GM23338 (cell line): ENCODE results near the gene GPR55. TPM values are rescaled to one million over a fixed set of nuclear protein-coding genes. Genes with fewer than 3 reads are reported as not detected.
A peak's percentile ranks its signal among the peaks of the same experiment; 100 is the strongest.

Experiments
- ATAC-seq: fragments of 200-7000 bp; cut with Tn5 transposase; 3 replicates; pipeline ENCODE4 v1.9.1; 2020
- DNase-seq: peaks from one replicate; pipeline ENCODE4 v3.0.0-alpha.2; 2015; ENCODE audit warnings: low spot score
- H2AFZ ChIP-seq: fragments of 200-600 bp; sonication (generic); 2 replicates; pipeline ENCODE4 v1.8.0; 2016; ENCODE audit warnings: antibody characterized with exemption, mild to moderate bottlenecking, moderate library complexity
- H3F3A ChIP-seq: fragments of 200-600 bp; sonication (generic); replicated peaks from 2 replicates; pipeline ENCODE4 v1.8.0; 2017; ENCODE audit warnings: antibody characterized with exemption, mixed run types, low read depth
- H3K27ac ChIP-seq: fragments of 200-600 bp; sonication (generic); 2 replicates; pipeline ENCODE4 v1.6.1; 2016; ENCODE audit warnings: low read depth
- H3K27me3 ChIP-seq: fragments of 200-600 bp; sonication (generic); 2 replicates; pipeline ENCODE4 v1.8.0; 2016; ENCODE audit warnings: mild to moderate bottlenecking, mixed run types, moderate library complexity; ENCODE audit not compliant: insufficient read depth
- H3K36me3 ChIP-seq: fragments of 200-600 bp; sonication (generic); 2 replicates; pipeline ENCODE4 v1.8.0; 2016; ENCODE audit warnings: mild to moderate bottlenecking; ENCODE audit not compliant: insufficient read depth
- H3K4me1 ChIP-seq: fragments of 200-600 bp; sonication (generic); 2 replicates; pipeline ENCODE4 v1.8.0; 2016; ENCODE audit warnings: mild to moderate bottlenecking, moderate library complexity; ENCODE audit not compliant: insufficient read depth
- H3K4me2 ChIP-seq: fragments of 200-600 bp; sonication (generic); 2 replicates; pipeline ENCODE4 v1.7.1; 2017; ENCODE audit warnings: mixed run types
- H3K4me3 ChIP-seq: fragments of 200-600 bp; sonication (generic); 2 replicates; pipeline ENCODE4 v1.6.1; 2016; ENCODE audit warnings: mixed run types
- H3K79me2 ChIP-seq: fragments of 200-600 bp; sonication (generic); replicated peaks from 2 replicates; pipeline ENCODE4 v1.8.0; 2017; ENCODE audit warnings: mild to moderate bottlenecking; ENCODE audit not compliant: insufficient read depth
- H3K9me2 ChIP-seq: fragments of 200-600 bp; sonication (generic); 2 replicates; pipeline ENCODE4 v1.8.0; 2017; ENCODE audit not compliant: insufficient read depth
- H4K20me1 ChIP-seq: fragments of 200-600 bp; sonication (generic); replicated peaks from 2 replicates; pipeline ENCODE4 v1.8.0; 2017; ENCODE audit warnings: mild to moderate bottlenecking; ENCODE audit not compliant: insufficient read depth
- H3K27ac Mint-ChIP-seq: 2 replicates; pipeline ENCODE4 v1.8.0; 2020; ENCODE audit warnings: inconsistent platforms, mild to moderate bottlenecking, moderate library complexity, mixed read lengths
- H3K27me3 Mint-ChIP-seq: 3 replicates; pipeline ENCODE4 v1.8.0; 2022; ENCODE audit warnings: low read depth, mild to moderate bottlenecking, moderate library complexity, mixed read lengths, inconsistent platforms; ENCODE audit not compliant: insufficient read depth, poor library complexity
- H3K36me3 Mint-ChIP-seq: 3 replicates; pipeline ENCODE4 v1.8.0; 2021; ENCODE audit warnings: low read depth, mild to moderate bottlenecking, inconsistent platforms, moderate library complexity, mixed read lengths
- H3K4me1 Mint-ChIP-seq: 3 replicates; pipeline ENCODE4 v1.8.0; 2020; ENCODE audit warnings: mild to moderate bottlenecking, inconsistent platforms, mixed read lengths
- H3K4me3 Mint-ChIP-seq: 3 replicates; pipeline ENCODE4 v1.8.0; 2021; ENCODE audit warnings: moderate library complexity, mild to moderate bottlenecking, inconsistent platforms, mixed read lengths
- H3K9me3 Mint-ChIP-seq: 3 replicates; pipeline ENCODE4 v1.8.0; 2020; ENCODE audit warnings: moderate library complexity, mild to moderate bottlenecking, inconsistent platforms, mixed read lengths
- STAT1 ChIP-seq: IDR thresholded peaks from one replicate; pipeline ENCODE4 v1.6.1; 2016; ENCODE audit warnings: antibody characterized with exemption; ENCODE audit not compliant: unreplicated experiment
- ZNF114 ChIP-seq: fragments of 250-450 bp; sonication (Bioruptor Pico); IDR thresholded peaks from 2 replicates; pipeline ENCODE4 v1.5.0; 2020; ENCODE audit warnings: mild to moderate bottlenecking, moderate library complexity
- ZNF331 ChIP-seq: fragments of 250-450 bp; sonication (Bioruptor Pico); IDR thresholded peaks from 2 replicates; pipeline ENCODE4 v1.5.0; 2020; ENCODE audit warnings: low read depth, mild to moderate bottlenecking, moderate library complexity
- polyA plus RNA-seq: library from polyadenylated mRNA; unstranded; fragments of >200 nt; fragmentation: Nextera tagmentation; extraction: Ambion mirVana; gene quantifications from 2 replicates; pipeline ENCODE4 v1.2.1, GENCODE V29; 2016
- total RNA-seq: library from RNA; depleted of rRNA; stranded (reverse); fragments of >200 nt; shearing (Covaris generic); gene quantifications from 2 replicates; pipeline ENCODE4 v1.2.3, GENCODE V29; 2014
- TF ChIP-seq, protein P1 (sequence below): fragments of 250-450 bp; sonication (Bioruptor Pico); IDR thresholded peaks from 2 replicates; pipeline ENCODE4 v1.5.0; 2020; ENCODE audit warnings: mild to moderate bottlenecking, moderate library complexity
- TF ChIP-seq, protein P2 (sequence below), 2 experiments: fragments of 200-600 bp in 1 of 2; sonication (generic) in 1 of 2; conservative IDR thresholded peaks; 2 replicates each; pipeline versions ENCODE4 v1.5.1 to v1.6.1; 2016 to 2017; ENCODE audit warnings: antibody characterized with exemption in 2 of 2, low read depth in 2 of 2, mild to moderate bottlenecking in 2 of 2, moderate library complexity in 1 of 2

The GPR55 gene
- total and polyA plus RNA-seq, 2 experiments from 2014 or later, result not detected

DNA sequence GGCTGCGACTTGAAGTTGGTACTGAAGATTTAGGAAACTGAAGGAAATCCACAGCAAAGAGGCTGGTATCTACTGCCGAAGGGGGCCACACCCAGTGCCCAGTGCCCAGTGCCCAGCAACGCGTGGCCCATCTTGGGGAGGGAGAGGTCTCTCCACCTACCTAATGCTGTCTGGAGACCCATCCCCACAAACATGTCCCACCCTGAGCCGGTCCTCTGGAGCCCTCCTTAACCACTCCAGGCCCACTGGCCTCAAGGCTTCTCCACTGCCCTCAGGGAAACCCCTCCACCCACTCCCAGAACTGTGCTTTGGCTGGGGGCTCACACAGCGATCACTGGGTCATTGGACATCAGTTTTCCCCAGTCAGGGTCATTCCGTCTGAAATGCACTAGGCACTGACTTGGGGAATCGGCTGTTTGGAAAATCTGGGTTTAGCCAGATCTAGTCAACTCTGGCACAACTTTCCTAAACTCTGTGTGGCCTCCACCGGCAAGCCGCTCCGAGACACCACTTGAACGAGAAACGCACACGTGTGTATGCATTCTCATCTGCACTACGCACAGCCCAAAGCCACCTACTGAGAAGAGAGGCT lies 20.1 kb downstream of the GPR55 start (continued):
- TF ChIP-seq, protein P1, sequence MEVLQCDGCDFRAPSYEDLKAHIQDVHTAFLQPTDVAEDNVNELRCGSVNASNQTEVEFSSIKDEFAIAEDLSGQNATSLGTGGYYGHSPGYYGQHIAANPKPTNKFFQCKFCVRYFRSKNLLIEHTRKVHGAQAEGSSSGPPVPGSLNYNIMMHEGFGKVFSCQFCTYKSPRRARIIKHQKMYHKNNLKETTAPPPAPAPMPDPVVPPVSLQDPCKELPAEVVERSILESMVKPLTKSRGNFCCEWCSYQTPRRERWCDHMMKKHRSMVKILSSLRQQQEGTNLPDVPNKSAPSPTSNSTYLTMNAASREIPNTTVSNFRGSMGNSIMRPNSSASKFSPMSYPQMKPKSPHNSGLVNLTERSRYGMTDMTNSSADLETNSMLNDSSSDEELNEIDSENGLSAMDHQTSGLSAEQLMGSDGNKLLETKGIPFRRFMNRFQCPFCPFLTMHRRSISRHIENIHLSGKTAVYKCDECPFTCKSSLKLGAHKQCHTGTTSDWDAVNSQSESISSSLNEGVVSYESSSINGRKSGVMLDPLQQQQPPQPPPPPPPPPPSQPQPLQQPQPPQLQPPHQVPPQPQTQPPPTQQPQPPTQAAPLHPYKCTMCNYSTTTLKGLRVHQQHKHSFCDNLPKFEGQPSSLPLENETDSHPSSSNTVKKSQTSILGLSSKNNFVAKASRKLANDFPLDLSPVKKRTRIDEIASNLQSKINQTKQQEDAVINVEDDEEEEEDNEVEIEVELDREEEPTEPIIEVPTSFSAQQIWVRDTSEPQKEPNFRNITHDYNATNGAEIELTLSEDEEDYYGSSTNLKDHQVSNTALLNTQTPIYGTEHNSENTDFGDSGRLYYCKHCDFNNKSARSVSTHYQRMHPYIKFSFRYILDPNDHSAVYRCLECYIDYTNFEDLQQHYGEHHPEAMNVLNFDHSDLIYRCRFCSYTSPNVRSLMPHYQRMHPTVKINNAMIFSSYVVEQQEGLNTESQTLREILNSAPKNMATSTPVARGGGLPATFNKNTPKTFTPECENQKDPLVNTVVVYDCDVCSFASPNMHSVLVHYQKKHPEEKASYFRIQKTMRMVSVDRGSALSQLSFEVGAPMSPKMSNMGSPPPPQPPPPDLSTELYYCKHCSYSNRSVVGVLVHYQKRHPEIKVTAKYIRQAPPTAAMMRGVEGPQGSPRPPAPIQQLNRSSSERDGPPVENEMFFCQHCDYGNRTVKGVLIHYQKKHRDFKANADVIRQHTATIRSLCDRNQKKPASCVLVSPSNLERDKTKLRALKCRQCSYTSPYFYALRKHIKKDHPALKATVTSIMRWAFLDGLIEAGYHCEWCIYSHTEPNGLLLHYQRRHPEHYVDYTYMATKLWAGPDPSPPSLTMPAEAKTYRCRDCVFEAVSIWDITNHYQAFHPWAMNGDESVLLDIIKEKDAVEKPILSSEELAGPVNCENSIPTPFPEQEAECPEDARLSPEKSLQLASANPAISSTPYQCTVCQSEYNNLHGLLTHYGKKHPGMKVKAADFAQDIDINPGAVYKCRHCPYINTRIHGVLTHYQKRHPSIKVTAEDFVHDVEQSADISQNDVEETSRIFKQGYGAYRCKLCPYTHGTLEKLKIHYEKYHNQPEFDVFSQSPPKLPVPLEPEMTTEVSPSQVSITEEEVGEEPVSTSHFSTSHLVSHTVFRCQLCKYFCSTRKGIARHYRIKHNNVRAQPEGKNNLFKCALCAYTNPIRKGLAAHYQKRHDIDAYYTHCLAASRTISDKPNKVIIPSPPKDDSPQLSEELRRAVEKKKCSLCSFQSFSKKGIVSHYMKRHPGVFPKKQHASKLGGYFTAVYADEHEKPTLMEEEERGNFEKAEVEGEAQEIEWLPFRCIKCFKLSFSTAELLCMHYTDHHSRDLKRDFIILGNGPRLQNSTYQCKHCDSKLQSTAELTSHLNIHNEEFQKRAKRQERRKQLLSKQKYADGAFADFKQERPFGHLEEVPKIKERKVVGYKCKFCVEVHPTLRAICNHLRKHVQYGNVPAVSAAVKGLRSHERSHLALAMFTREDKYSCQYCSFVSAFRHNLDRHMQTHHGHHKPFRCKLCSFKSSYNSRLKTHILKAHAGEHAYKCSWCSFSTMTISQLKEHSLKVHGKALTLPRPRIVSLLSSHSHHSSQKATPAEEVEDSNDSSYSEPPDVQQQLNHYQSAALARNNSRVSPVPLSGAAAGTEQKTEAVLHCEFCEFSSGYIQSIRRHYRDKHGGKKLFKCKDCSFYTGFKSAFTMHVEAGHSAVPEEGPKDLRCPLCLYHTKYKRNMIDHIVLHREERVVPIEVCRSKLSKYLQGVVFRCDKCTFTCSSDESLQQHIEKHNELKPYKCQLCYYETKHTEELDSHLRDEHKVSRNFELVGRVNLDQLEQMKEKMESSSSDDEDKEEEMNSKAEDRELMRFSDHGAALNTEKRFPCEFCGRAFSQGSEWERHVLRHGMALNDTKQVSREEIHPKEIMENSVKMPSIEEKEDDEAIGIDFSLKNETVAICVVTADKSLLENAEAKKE (CRISPR knock-in tag), result no peak
- TF ChIP-seq, protein P2, sequence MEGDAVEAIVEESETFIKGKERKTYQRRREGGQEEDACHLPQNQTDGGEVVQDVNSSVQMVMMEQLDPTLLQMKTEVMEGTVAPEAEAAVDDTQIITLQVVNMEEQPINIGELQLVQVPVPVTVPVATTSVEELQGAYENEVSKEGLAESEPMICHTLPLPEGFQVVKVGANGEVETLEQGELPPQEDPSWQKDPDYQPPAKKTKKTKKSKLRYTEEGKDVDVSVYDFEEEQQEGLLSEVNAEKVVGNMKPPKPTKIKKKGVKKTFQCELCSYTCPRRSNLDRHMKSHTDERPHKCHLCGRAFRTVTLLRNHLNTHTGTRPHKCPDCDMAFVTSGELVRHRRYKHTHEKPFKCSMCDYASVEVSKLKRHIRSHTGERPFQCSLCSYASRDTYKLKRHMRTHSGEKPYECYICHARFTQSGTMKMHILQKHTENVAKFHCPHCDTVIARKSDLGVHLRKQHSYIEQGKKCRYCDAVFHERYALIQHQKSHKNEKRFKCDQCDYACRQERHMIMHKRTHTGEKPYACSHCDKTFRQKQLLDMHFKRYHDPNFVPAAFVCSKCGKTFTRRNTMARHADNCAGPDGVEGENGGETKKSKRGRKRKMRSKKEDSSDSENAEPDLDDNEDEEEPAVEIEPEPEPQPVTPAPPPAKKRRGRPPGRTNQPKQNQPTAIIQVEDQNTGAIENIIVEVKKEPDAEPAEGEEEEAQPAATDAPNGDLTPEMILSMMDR (conservative IDR thresholded peaks at IDR 0.05; ENCODE audit: low read depth in 2 of 2), result no peak
- TF ChIP-seq ZNF114, result no peak
- no peak for TF ChIP-seq ZNF331 (CRISPR knock-in tag)

DNA sequence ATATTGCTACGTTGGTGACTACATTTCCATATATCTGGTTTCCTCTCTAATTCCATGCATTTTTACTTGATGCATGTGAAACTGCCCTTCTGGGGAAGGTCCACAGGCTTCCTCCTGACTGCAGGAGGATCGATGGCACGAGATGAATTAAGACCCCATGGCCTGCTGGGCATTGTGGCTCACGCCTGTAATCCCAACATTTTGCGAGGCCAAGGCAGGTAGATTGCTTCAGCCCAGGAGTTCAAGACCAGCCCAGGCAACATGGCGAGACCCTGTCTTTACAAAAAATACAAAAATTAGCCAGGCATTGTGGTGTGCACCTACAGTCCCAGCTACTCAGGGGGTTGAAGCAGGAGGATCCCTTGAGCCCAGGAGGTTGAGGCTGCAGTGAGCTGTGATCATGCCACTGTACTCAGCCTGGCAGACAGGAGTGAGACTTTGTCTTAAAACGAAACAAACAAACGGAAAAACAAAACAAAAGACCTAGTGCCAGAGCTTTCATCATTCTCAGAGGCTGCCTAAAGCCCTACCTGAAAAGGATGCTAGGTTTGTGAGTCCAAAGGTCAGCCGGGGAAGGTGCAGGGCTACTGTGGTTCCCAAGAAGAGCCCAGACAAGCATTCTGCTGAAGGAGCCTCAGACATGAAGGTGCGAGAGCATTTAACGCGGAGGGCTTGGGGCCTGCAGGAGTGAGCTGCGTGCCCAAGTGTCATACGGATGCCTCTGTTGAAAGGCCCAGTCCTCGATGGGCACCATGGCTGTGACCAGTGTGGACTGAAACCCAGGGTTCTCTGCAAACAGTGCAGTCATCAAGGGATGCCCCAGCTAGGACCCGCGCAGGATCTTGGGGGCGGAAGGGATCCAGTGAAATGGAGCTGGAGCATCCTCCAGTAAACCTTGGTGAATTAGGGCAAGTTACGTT lies 21.6 kb downstream of the GPR55 start:
- Mint-ChIP-seq H3K4me1 (peaks cover 57% of the 10 kb centered on the region), H3K9me3 (no peaks in the 10 kb centered on the region), H3K27ac (peak overlapping the region; percentile 73; the same call in 1 of the 2 replicates), H3K27me3 (peaks cover 21% of the 10 kb centered on the region), H3K4me3 (peak overlapping the region; percentile 51; the same call in 2 of the 3 replicates), H3K36me3 (no peaks in the 10 kb centered on the region)
- Histone ChIP-seq H3K4me1 (peaks cover 39% of the 10 kb centered on the region), H3F3A (no peaks in the 10 kb centered on the region), H3K4me2 (peak overlapping the region; percentile 74), H3K27me3 (no peaks in the 10 kb centered on the region), H3K4me3 (peak overlapping the region; percentile 45; the same call in 1 of the 2 replicates), H3K79me2 (no peaks in the 10 kb centered on the region), H3K36me3 (no peaks in the 10 kb centered on the region), H3K9me2 (no peaks in the 10 kb centered on the region), H4K20me1 (no peaks in the 10 kb centered on the region), H3K27ac (no peak overlapping the region), H2AFZ (0 out of 2 replicates have a peak overlapping the region, but pooled peaks have one; percentile 28)
- DNase-seq (no peak), ATAC-seq (no peak)
- TF ChIP-seq STAT1 (no peak), ZNF114 (no peak)
